ENCODE results near the gene MTRFR. TPM values are rescaled to one million over a fixed set of nuclear protein-coding genes. Genes with fewer than 3 reads are reported as not detected.

Gene MTRFR
- 10 to 100 TPM in 1 of 2 donors, 1 to 10 TPM in 1; 9.5 to 15.2 TPM for total RNA-seq
- 10 to 100 TPM in 1 of 2 donors, 1 to 10 TPM in 1; 5.7 to 12.6 TPM for polyA plus RNA-seq

DNA sequence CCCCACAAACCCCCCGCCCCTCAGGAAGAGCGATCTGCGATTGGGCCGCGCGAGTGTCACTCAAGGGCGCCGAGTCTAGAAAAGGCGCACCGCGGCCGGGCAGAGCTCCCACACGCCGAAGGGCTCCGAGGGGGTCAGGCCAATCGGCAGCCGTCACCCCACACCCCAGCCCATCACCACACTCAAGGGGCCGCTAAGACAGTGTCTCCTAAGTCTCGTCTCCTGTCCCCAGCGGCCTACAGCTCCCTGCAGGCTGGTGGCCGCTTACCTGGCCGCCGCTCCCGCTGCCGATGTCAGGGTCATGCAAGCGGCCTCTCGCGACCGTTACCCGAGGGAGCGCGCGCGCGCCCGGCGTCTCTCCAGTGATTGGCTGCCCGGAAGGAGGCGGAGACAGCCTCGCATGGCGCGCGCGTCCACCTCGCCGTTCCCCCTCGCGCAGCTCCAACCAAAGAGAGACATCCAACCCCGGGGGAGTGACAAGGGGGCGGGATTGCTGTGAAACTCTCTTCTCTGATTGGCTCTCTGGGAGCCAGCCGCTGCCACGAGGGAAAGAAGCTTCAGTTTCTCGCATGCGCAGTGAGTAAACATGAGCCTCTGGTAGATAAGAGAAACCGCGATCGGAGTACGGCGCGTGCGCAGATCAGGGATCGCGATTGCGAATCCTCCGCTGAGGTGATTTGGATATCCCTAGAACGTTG is at the start of gene MTRFR, which contains the start of gene MPHOSPH9:
Gene MTRFR (plus strand): TSS at position 630 of the 698 bp plus-strand sequence. CDS start 20,239 bp downstream, outside the sequence.
Gene MPHOSPH9 (minus strand): TSS at position 335 of the 698 bp plus-strand sequence. CDS start 2,777 bp downstream, outside the sequence.
- TF ChIP-seq FOXA1 (IDR thresholded peaks at IDR 0.05) (peak; percentile 48), EGR1 (IDR thresholded peaks at IDR 0.05; ENCODE audit: low read depth in 2 of 2) (no peak), NR2F2 (IDR thresholded peaks at IDR 0.05) (peak; percentile 51), FOXA2 (IDR thresholded peaks at IDR 0.05) (peak; percentile 84), YY1 (IDR thresholded peaks at IDR 0.05) (peak; percentile 82), SP1 (IDR thresholded peaks at IDR 0.05) (peak; percentile 91), HNF4A (conservative IDR thresholded peaks at IDR 0.05) (no peak), JUND (IDR thresholded peaks at IDR 0.05) (no peak), MAX (IDR thresholded peaks at IDR 0.05) (peak; percentile 87), ZBTB33 (IDR thresholded peaks at IDR 0.05) (peak; percentile 93), GABPA (IDR thresholded peaks at IDR 0.05 in 1 of 2, conservative IDR thresholded peaks at IDR 0.05 in 1 of 2) (peak in 1 of 2 donors; percentile 58), RXRA (IDR thresholded peaks at IDR 0.05) (peak in 1 of 2 donors; percentile 36), TAF1 (conservative IDR thresholded peaks at IDR 0.05) (peak; percentile 86), RAD21 (IDR thresholded peaks at IDR 0.05) (peak in 1 of 2 donors; percentile 19), REST (IDR thresholded peaks at IDR 0.05) (peak; percentile 91)
- TF ChIP-seq, protein P1, sequence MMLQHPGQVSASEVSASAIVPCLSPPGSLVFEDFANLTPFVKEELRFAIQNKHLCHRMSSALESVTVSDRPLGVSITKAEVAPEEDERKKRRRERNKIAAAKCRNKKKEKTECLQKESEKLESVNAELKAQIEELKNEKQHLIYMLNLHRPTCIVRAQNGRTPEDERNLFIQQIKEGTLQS (IDR thresholded peaks at IDR 0.05), result no peak
- peak; percentile 96 for DNase-seq (ENCODE audit: low spot score)
- Histone ChIP-seq H3K27ac (ENCODE audit: low read depth in 1 of 2, low read length in 2 of 2) (peak within 1 kb of the TSS; percentile 81 to 97), H3K9me3 (ENCODE audit: control insufficient read depth in 4 of 4, low read length in 3 of 4) (no peaks in the 10 kb centered on the region), H3K36me3 (ENCODE audit: control insufficient read depth in 4 of 4, insufficient read depth in 3 of 4, low read depth in 1 of 4, low read length in 3 of 4) (no peaks in the 10 kb centered on the region), H3K4me3 (ENCODE audit: low read depth in 1 of 3, low read length in 3 of 3) (peak within 1 kb of the TSS; percentile 80 to 93 (median 91)), H3K27me3 (ENCODE audit: control insufficient read depth in 4 of 4, insufficient read depth in 4 of 4, low read length in 3 of 4) (no peaks in the 10 kb centered on the region), H3K4me1 (ENCODE audit: control insufficient read depth in 4 of 4, insufficient read depth in 4 of 4, low read length in 3 of 4) (peaks cover 9 to 42% (median 32%) of the 10 kb centered on the region in 4 donors), H3K9ac (ENCODE audit: low read depth in 1 of 2, low read length in 2 of 2) (peak within 1 kb of the TSS; percentile 76 to 90)
- WGBS, result under 1% methylated on average over 66 of the region's 66 CpGs

DNA sequence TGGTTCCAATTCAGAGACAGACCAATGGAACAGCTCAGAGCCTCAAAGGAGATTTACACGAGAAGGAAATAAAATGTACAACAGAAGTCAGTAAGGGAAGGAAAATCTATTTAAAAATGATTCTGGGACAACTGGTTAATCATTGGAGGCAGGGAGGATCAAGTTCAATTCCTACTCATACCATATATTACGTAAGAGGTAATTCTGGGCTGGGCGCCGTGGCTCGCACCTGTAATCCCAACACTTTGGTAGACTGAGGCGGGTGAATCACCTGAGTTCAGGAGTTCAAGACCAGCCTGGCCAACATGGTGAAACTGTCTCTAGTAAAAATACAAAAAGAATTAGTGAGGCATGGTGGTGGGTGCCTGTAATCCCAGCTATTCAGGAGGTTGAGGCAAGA is 45.6 kb upstream of the MTRFR start:
- Histone ChIP-seq H3K27me3 (ENCODE audit: control insufficient read depth in 4 of 4, insufficient read depth in 4 of 4, low read length in 3 of 4) (no peaks in the 10 kb centered on the region), H3K9ac (ENCODE audit: low read depth in 1 of 2, low read length in 2 of 2) (no peak overlapping the region), H3K36me3 (ENCODE audit: control insufficient read depth in 4 of 4, insufficient read depth in 3 of 4, low read depth in 1 of 4, low read length in 3 of 4) (peaks cover 6 to 30% (median 16%) of the 10 kb centered on the region in 4 donors), H3K4me3 (ENCODE audit: low read depth in 1 of 3, low read length in 3 of 3) (no peak overlapping the region), H3K4me1 (ENCODE audit: control insufficient read depth in 4 of 4, insufficient read depth in 4 of 4, low read length in 3 of 4) (no peaks in the 10 kb centered on the region), H3K9me3 (ENCODE audit: control insufficient read depth in 4 of 4, low read length in 3 of 4) (no peaks in the 10 kb centered on the region), H3K27ac (ENCODE audit: low read depth in 1 of 2, low read length in 2 of 2) (no peak overlapping the region)
- 85% methylated on average over 6 of the region's 6 CpGs for WGBS
- DNase-seq (ENCODE audit: low spot score), result no peak
- TF ChIP-seq RXRA (IDR thresholded peaks at IDR 0.05) (no peak), MAX (IDR thresholded peaks at IDR 0.05) (no peak), FOXA1 (IDR thresholded peaks at IDR 0.05) (no peak), JUND (IDR thresholded peaks at IDR 0.05) (no peak), HNF4G (IDR thresholded peaks at IDR 0.05) (no peak), GABPA (IDR thresholded peaks at IDR 0.05 in 1 of 2, conservative IDR thresholded peaks at IDR 0.05 in 1 of 2) (no peak), CTCF (IDR thresholded peaks at IDR 0.05; ENCODE audit: low read depth, low read length, missing input control) (no peak), RAD21 (IDR thresholded peaks at IDR 0.05) (no peak), TAF1 (conservative IDR thresholded peaks at IDR 0.05) (no peak), ZBTB33 (IDR thresholded peaks at IDR 0.05) (no peak), FOXA2 (IDR thresholded peaks at IDR 0.05) (no peak)
